GM12878 (cell line): ENCODE results near the gene BSCL2.

ENCODE experiments used
- BHLHE40 ChIP-seq, 2 experiments: fragments of 450-650 bp in 1 of 2; IDR thresholded peaks; 2 replicates each; pipeline ENCODE4 v1.6.1; 2011 to 2017; ENCODE audit warnings: low read depth in 2 of 2, borderline replicate concordance in 1 of 2, improper control_type of control experiment in 1 of 2, low read length in 1 of 2, mild to moderate bottlenecking in 1 of 2
- CREB1 ChIP-seq: IDR thresholded peaks from 2 replicates; pipeline ENCODE4 v1.6.1; 2012; ENCODE audit warnings: low read depth, mild to moderate bottlenecking, inconsistent platforms
- EZH2 ChIP-seq: IDR thresholded peaks from 2 replicates; pipeline ENCODE4 v1.6.1; 2012; ENCODE audit warnings: low read depth, mild to moderate bottlenecking, control low read depth, inconsistent platforms, low read length, borderline replicate concordance; ENCODE audit not compliant: control insufficient read depth
- GABPA ChIP-seq: IDR thresholded peaks from 2 replicates; pipeline ENCODE4 v1.6.1; 2014; ENCODE audit warnings: antibody characterized with exemption, low read depth, mild to moderate bottlenecking, inconsistent platforms
- JUND ChIP-seq: IDR thresholded peaks from 2 replicates; pipeline ENCODE4 v1.6.1; 2012; ENCODE audit warnings: low read depth, mild to moderate bottlenecking, low read length, improper control_type of control experiment, moderate library complexity
- KDM1A ChIP-seq: fragments of 200-600 bp; sonication (generic); IDR thresholded peaks from 2 replicates; pipeline ENCODE4 v1.6.1; 2016; ENCODE audit warnings: borderline replicate concordance
- POLR2AphosphoS2 ChIP-seq: IDR thresholded peaks from 2 replicates; pipeline ENCODE4 v1.6.1; 2011; ENCODE audit warnings: low read depth, mild to moderate bottlenecking, low read length, improper control_type of control experiment, moderate library complexity
- POLR2AphosphoS5 ChIP-seq: IDR thresholded peaks from 2 replicates; pipeline ENCODE4 v1.6.1; 2011; ENCODE audit warnings: mild to moderate bottlenecking, low read length, inconsistent platforms
- USF2 ChIP-seq: IDR thresholded peaks from 2 replicates; pipeline ENCODE4 v1.6.1; 2011; ENCODE audit warnings: low read depth, low read length, improper control_type of control experiment, borderline replicate concordance
- TF ChIP-seq, protein P1 (sequence below): IDR thresholded peaks from 2 replicates; pipeline ENCODE4 v1.6.1; 2012; ENCODE audit warnings: mild to moderate bottlenecking, low read depth, low read length
- TF ChIP-seq, protein P2 (sequence below), 3 experiments: IDR thresholded peaks in 2 of 3; conservative IDR thresholded peaks in 1 of 3; 2 replicates each; pipeline ENCODE4 v1.5.1; 2011; ENCODE audit warnings: low read depth in 3 of 3, low read length in 3 of 3, mild to moderate bottlenecking in 3 of 3, control low read depth in 2 of 3, moderate library complexity in 2 of 3, inconsistent platforms in 1 of 3, mixed read lengths in 1 of 3; ENCODE audit not compliant: control insufficient read depth in 2 of 3, insufficient read depth in 1 of 3; ENCODE audit errors: extremely low read depth in 1 of 3
- TF ChIP-seq, protein P3 (sequence below): fragments of 450-650 bp; IDR thresholded peaks from 2 replicates; pipeline ENCODE4 v1.6.1; 2016; ENCODE audit warnings: mild to moderate bottlenecking, moderate library complexity, borderline replicate concordance

- TF ChIP-seq EZH2 (no peak), USF2 (no peak), GABPA (no peak), KDM1A (no peak), POLR2AphosphoS2 (no peak), JUND (no peak), POLR2AphosphoS5 (no peak), CREB1 (no peak), BHLHE40 (IDR thresholded peaks at IDR 0.05; ENCODE audit: borderline replicate concordance in 1 of 2, low read depth in 2 of 2, low read length in 1 of 2) (no peak)
- TF ChIP-seq, protein P1, sequence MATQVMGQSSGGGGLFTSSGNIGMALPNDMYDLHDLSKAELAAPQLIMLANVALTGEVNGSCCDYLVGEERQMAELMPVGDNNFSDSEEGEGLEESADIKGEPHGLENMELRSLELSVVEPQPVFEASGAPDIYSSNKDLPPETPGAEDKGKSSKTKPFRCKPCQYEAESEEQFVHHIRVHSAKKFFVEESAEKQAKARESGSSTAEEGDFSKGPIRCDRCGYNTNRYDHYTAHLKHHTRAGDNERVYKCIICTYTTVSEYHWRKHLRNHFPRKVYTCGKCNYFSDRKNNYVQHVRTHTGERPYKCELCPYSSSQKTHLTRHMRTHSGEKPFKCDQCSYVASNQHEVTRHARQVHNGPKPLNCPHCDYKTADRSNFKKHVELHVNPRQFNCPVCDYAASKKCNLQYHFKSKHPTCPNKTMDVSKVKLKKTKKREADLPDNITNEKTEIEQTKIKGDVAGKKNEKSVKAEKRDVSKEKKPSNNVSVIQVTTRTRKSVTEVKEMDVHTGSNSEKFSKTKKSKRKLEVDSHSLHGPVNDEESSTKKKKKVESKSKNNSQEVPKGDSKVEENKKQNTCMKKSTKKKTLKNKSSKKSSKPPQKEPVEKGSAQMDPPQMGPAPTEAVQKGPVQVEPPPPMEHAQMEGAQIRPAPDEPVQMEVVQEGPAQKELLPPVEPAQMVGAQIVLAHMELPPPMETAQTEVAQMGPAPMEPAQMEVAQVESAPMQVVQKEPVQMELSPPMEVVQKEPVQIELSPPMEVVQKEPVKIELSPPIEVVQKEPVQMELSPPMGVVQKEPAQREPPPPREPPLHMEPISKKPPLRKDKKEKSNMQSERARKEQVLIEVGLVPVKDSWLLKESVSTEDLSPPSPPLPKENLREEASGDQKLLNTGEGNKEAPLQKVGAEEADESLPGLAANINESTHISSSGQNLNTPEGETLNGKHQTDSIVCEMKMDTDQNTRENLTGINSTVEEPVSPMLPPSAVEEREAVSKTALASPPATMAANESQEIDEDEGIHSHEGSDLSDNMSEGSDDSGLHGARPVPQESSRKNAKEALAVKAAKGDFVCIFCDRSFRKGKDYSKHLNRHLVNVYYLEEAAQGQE, result no peak
- TF ChIP-seq, protein P2, sequence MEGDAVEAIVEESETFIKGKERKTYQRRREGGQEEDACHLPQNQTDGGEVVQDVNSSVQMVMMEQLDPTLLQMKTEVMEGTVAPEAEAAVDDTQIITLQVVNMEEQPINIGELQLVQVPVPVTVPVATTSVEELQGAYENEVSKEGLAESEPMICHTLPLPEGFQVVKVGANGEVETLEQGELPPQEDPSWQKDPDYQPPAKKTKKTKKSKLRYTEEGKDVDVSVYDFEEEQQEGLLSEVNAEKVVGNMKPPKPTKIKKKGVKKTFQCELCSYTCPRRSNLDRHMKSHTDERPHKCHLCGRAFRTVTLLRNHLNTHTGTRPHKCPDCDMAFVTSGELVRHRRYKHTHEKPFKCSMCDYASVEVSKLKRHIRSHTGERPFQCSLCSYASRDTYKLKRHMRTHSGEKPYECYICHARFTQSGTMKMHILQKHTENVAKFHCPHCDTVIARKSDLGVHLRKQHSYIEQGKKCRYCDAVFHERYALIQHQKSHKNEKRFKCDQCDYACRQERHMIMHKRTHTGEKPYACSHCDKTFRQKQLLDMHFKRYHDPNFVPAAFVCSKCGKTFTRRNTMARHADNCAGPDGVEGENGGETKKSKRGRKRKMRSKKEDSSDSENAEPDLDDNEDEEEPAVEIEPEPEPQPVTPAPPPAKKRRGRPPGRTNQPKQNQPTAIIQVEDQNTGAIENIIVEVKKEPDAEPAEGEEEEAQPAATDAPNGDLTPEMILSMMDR (IDR thresholded peaks at IDR 0.05 in 2 of 3, conservative IDR thresholded peaks at IDR 0.05 in 1 of 3; ENCODE audit: control insufficient read depth in 2 of 3, extremely low read depth in 1 of 3, insufficient read depth in 1 of 3, low read depth in 3 of 3, low read length in 3 of 3), result no peak
- TF ChIP-seq, protein P3, sequence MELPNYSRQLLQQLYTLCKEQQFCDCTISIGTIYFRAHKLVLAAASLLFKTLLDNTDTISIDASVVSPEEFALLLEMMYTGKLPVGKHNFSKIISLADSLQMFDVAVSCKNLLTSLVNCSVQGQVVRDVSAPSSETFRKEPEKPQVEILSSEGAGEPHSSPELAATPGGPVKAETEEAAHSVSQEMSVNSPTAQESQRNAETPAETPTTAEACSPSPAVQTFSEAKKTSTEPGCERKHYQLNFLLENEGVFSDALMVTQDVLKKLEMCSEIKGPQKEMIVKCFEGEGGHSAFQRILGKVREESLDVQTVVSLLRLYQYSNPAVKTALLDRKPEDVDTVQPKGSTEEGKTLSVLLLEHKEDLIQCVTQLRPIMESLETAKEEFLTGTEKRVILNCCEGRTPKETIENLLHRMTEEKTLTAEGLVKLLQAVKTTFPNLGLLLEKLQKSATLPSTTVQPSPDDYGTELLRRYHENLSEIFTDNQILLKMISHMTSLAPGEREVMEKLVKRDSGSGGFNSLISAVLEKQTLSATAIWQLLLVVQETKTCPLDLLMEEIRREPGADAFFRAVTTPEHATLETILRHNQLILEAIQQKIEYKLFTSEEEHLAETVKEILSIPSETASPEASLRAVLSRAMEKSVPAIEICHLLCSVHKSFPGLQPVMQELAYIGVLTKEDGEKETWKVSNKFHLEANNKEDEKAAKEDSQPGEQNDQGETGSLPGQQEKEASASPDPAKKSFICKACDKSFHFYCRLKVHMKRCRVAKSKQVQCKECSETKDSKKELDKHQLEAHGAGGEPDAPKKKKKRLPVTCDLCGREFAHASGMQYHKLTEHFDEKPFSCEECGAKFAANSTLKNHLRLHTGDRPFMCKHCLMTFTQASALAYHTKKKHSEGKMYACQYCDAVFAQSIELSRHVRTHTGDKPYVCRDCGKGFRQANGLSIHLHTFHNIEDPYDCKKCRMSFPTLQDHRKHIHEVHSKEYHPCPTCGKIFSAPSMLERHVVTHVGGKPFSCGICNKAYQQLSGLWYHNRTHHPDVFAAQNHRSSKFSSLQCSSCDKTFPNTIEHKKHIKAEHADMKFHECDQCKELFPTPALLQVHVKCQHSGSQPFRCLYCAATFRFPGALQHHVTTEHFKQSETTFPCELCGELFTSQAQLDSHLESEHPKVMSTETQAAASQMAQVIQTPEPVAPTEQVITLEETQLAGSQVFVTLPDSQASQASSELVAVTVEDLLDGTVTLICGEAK, result no peak
Observed at GRCh38 chr11:62648185-62648966, 58.8 kb downstream of the BSCL2 start.
